ENCODE measurements around the gene NEK8. TPM values are rescaled to one million over a fixed set of nuclear protein-coding genes. Genes with fewer than 3 reads are reported as not detected.

The NEK8 gene
- total and polyA plus RNA-seq, 2 experiments from 2014 or later = 5.0 to 13.6 TPM

DNA sequence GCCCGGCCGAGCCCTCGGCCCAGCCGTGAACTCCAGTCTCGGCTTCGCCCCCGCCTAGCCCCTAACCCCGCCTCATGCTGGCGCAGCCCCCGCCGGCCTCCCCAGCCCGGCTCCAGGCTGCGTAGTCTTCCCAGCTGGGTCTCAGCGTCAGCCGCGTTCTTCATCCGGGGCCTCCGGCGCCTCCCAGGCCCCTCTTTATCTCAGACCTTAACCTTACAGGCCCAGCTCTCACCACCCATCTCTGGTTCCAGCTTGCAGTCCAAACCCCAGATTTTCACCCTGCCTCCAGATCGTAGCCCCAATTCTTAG lies 16.9 kb upstream of the NEK8 start, which contains the start of gene PROCA1:
Gene PROCA1, minus strand, starts transcription at position 166 of the 309 bp plus-strand sequence. CDS start 228 bp downstream, outside the sequence.
- no peak for DNase-seq (ENCODE audit: low read depth in 1 of 2, low spot score in 1 of 2)
- TF ChIP-seq, protein P1, sequence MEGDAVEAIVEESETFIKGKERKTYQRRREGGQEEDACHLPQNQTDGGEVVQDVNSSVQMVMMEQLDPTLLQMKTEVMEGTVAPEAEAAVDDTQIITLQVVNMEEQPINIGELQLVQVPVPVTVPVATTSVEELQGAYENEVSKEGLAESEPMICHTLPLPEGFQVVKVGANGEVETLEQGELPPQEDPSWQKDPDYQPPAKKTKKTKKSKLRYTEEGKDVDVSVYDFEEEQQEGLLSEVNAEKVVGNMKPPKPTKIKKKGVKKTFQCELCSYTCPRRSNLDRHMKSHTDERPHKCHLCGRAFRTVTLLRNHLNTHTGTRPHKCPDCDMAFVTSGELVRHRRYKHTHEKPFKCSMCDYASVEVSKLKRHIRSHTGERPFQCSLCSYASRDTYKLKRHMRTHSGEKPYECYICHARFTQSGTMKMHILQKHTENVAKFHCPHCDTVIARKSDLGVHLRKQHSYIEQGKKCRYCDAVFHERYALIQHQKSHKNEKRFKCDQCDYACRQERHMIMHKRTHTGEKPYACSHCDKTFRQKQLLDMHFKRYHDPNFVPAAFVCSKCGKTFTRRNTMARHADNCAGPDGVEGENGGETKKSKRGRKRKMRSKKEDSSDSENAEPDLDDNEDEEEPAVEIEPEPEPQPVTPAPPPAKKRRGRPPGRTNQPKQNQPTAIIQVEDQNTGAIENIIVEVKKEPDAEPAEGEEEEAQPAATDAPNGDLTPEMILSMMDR (IDR thresholded peaks at IDR 0.05; ENCODE audit: low read depth, low read length) = no peak
- Histone ChIP-seq H3K27me3 (no peaks in the 10 kb centered on the region), H3K9me3 (ENCODE audit: low read depth) (no peaks in the 10 kb centered on the region), H3K36me3 (peaks cover 13% of the 10 kb centered on the region), H3K4me3 (peak within 1 kb of the TSS; percentile 36), H3K4me1 (ENCODE audit: low read depth) (peaks cover 16% of the 10 kb centered on the region), H3K27ac (peak within 1 kb of the TSS; percentile 89)

DNA sequence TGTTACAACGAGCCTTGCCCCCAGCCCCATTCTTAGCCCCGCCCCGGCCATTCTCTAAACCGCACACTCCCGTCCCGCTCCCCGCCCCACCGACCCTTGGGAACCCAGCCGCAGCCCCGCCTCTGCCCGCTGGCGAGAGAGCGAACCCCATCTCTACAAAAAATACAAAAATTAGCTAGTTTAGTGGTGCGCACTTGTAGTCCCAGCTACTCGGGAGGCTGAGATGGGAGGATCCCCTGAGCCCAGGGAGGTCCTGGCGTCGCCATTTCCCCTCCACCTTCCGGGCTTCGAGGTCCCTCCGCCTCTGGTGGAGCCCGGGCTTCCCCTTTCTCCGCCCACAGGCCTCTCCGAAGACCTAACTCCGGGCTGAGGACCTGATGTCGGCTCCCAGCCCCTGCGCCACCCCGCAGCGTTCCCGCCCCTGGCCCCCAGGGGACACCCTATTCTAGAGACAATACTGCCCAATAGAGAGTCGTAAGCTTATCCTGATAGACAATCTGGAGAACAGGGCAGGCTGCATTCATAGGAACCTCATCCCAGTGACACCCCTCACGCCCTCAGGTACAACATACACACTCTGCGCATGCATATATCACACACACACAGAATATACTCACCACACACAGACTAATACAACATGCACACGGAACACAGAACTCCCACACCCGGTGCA lies 16.4 kb upstream of the NEK8 start:
- Histone ChIP-seq H3K36me3 (peaks cover 13% of the 10 kb centered on the region), H3K27ac (peak overlapping the region; percentile 61)
- peak; percentile 41 to 51 for DNase-seq (ENCODE audit: low read depth in 1 of 2, low spot score in 1 of 2)

DNA sequence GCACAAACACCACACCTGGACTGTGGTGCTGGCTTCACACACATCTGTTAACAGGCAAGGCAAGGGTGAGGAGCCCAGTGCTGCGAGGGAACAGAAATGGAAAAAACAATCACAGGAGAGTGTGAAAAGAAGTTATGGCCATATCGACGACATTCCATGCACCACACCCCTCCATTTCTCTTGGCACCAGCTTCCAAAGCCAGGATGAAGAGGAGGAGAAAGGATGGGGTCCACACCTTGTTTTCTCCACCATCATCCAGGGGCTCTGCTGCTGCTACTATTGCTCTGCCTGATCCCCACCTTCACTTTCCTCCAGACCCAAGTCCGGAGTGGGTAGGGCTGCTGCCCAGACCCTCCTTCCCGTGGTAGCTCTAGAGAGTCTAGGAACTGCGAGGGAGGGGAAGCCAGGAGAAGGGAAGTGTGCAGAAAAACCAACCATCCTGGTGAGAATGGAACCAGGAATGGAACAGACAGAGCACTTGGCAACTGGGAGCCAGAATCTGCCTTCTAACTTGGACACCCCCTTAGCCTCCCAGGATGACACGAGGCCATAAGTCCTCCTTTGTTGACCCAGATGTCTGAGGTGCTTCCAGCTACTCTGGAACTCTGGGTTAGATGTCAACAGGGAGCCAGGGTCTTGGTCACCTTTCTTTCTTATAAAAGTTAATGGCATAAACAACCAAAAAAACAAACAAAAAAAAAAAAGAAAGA lies 15.7 kb upstream of the NEK8 start:
- Histone ChIP-seq H3K9me3 (ENCODE audit: low read depth) (no peaks in the 10 kb centered on the region), H3K4me1 (ENCODE audit: low read depth) (peaks cover 16% of the 10 kb centered on the region), H3K27ac (no peak overlapping the region), H3K27me3 (no peaks in the 10 kb centered on the region), H3K36me3 (peaks cover 13% of the 10 kb centered on the region), H3K4me3 (no peak overlapping the region)
- TF ChIP-seq, protein P1 (IDR thresholded peaks at IDR 0.05; ENCODE audit: low read depth, low read length) = no peak
- no peak for DNase-seq (ENCODE audit: low read depth in 1 of 2, low spot score in 1 of 2)

More for the DNA sequence above, 16.4 kb upstream of the NEK8 start:
- Histone ChIP-seq H3K9me3 (ENCODE audit: low read depth) (no peaks in the 10 kb centered on the region), H3K27me3 (no peaks in the 10 kb centered on the region), H3K4me3 (peak overlapping the region; percentile 15), H3K4me1 (ENCODE audit: low read depth) (peaks cover 16% of the 10 kb centered on the region)
- TF ChIP-seq, protein P1 (IDR thresholded peaks at IDR 0.05; ENCODE audit: low read depth, low read length) = no peak

DNA sequence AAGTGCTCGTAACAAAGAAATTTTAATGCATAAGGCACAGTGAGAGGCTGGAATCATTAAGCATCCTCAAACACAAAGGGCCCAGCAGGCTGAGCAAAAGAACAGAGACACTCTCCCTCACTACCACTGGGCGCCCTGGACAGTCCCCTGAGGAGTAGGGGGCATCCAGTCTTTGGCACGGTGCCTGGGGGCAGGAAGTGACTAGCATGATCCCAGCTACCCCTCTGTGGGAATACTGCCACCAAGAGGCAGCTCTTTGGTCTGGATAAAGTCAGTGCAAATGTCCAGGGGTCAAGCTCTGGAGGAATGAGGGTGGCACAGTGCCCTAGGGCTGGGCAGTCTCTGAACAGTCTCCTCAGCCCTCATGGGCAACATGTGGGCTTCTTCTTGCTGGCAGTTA lies 14.3 kb upstream of the NEK8 start:
- TF ChIP-seq, protein P1 (IDR thresholded peaks at IDR 0.05; ENCODE audit: low read depth, low read length) = no peak
- H3K9me3 ChIP-seq (ENCODE audit: low read depth) = no peaks in the 10 kb centered on the region
- no peak overlapping the region for H3K27ac ChIP-seq
- no peak for DNase-seq (ENCODE audit: low read depth in 1 of 2, low spot score in 1 of 2)
- no peak overlapping the region for H3K4me3 ChIP-seq
- H3K4me1 ChIP-seq (ENCODE audit: low read depth) = peaks cover 25% of the 10 kb centered on the region
- H3K27me3 ChIP-seq = no peaks in the 10 kb centered on the region
- peaks cover 13% of the 10 kb centered on the region for H3K36me3 ChIP-seq

DNA sequence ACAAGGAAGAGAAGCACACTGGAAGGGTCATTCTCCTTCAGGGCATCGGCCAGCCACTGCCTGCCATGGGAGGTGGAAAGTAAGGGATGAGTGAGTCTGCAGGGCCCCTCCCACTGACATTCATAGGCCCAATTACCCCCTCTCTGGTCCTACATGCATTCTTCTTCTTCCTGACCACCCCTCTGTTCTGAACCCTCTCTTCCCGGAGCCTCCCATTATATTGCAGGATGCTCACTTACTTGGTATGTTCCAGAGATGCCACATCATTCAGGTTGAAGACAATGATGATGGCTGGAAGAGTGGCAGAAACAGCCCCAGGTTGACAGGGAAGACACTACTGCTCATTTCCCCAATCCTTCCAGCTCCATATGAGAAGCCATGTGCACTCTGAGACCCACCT lies 13.4 kb upstream of the NEK8 start:
- Histone ChIP-seq H3K4me3 (no peak overlapping the region), H3K36me3 (peaks cover 13% of the 10 kb centered on the region), H3K27ac (no peak overlapping the region), H3K9me3 (ENCODE audit: low read depth) (no peaks in the 10 kb centered on the region), H3K27me3 (no peaks in the 10 kb centered on the region), H3K4me1 (ENCODE audit: low read depth) (peaks cover 20% of the 10 kb centered on the region)
- TF ChIP-seq, protein P1 (IDR thresholded peaks at IDR 0.05; ENCODE audit: low read depth, low read length) = no peak
- DNase-seq (ENCODE audit: low read depth in 1 of 2, low spot score in 1 of 2) = no peak
